Measurements from ENCODE around the gene NUCKS1.

- TF ChIP-seq POLR2A (IDR thresholded peaks at IDR 0.05): no peak
- no peak for TF ChIP-seq POLR2AphosphoS5 (IDR thresholded peaks at IDR 0.05)
- TF ChIP-seq, protein P1, sequence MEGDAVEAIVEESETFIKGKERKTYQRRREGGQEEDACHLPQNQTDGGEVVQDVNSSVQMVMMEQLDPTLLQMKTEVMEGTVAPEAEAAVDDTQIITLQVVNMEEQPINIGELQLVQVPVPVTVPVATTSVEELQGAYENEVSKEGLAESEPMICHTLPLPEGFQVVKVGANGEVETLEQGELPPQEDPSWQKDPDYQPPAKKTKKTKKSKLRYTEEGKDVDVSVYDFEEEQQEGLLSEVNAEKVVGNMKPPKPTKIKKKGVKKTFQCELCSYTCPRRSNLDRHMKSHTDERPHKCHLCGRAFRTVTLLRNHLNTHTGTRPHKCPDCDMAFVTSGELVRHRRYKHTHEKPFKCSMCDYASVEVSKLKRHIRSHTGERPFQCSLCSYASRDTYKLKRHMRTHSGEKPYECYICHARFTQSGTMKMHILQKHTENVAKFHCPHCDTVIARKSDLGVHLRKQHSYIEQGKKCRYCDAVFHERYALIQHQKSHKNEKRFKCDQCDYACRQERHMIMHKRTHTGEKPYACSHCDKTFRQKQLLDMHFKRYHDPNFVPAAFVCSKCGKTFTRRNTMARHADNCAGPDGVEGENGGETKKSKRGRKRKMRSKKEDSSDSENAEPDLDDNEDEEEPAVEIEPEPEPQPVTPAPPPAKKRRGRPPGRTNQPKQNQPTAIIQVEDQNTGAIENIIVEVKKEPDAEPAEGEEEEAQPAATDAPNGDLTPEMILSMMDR (IDR thresholded peaks at IDR 0.05): no peak
- TF ChIP-seq EP300 (IDR thresholded peaks at IDR 0.05): no peak
Measured at GRCh38 chr1:205792481-205792881, 42.5 kb upstream of the NUCKS1 start.
